ENCODE results near the gene KLF9.

DNA sequence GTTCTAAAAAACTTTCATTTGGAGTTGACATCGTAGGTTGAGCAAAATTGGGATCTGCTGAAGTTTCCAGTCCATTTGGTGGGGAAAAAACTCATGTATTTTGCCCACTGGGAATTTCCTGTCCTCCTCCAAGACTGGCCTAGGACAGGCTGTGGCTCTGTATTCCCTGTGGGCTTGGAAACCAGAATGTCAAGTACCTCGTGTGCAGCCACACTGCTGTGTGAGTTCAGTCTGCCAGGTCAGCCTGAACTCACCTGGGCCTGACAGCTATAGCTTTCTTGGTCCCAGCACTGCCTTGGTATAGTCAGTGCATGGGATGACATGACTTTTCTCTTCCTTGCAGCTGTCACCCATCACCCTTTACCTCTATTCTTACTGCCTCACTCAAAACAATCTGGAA lies 35.0 kb upstream of the KLF9 start:
- TF ChIP-seq EZH2phosphoT487 (IDR thresholded peaks at IDR 0.05; ENCODE audit: insufficient read depth, low read depth) (no peak), EZH2 (IDR thresholded peaks at IDR 0.05; ENCODE audit: insufficient read depth, poor library complexity, severe bottlenecking) (no peak)

Measured in GM23248 (cell line).